Spinal cord (tissue), 10 donors: ENCODE data around the gene THADA. TPM values are rescaled to one million over a fixed set of nuclear protein-coding genes. Genes with fewer than 3 reads are reported as not detected.

Source experiments
- DNase-seq, 6 donors: peaks; one replicate each; pipeline versions ENCODE4 v3.0.0 to v3.0.0-alpha.2; 2013 to 2015; ENCODE audit warnings: low spot score in 6 of 6, low read depth in 4 of 6
- H3K27ac ChIP-seq: one replicate; pipeline ENCODE4 v1.5.1; 2013; ENCODE audit warnings: low read depth, low read length, control low read depth
- H3K27me3 ChIP-seq: one replicate; pipeline ENCODE4 v1.6.1; 2013; ENCODE audit warnings: low read length; ENCODE audit not compliant: control insufficient read depth, insufficient read depth
- H3K36me3 ChIP-seq: one replicate; pipeline ENCODE4 v1.6.1; 2013; ENCODE audit warnings: low read length; ENCODE audit not compliant: control insufficient read depth, insufficient read depth
- H3K4me1 ChIP-seq: one replicate; pipeline ENCODE4 v1.6.1; 2013; ENCODE audit warnings: low read length; ENCODE audit not compliant: control insufficient read depth, insufficient read depth
- H3K4me3 ChIP-seq: one replicate; pipeline ENCODE4 v1.5.1; 2013; ENCODE audit warnings: low read depth, low read length, control low read depth
- H3K9me3 ChIP-seq: one replicate; pipeline ENCODE4 v1.6.1; 2013; ENCODE audit warnings: low read length; ENCODE audit not compliant: control insufficient read depth, insufficient read depth
- WGBS: methylation state at CpG from one replicate; pipeline ENCODE4 v1.1.5; 2013; ENCODE audit warnings: missing lambda C conversion rate; ENCODE audit not compliant: insufficient coverage; 5-methylcytosine and 5-hydroxymethylcytosine counted together
- polyA plus RNA-seq, 2 donors: library from polyadenylated mRNA; unstranded; fragments of 120-200 nt; gene quantifications; one replicate each; pipeline ENCODE4 v1.2.1, GENCODE V29; 2013; ENCODE audit not compliant: insufficient read length in 2 of 2
- total RNA-seq, 2 donors: library from RNA; depleted of rRNA in 1 of 2; stranded (reverse); fragments of 120-200 nt in 1 of 2; fragments of >200 nt in 1 of 2; gene quantifications; one replicate each; pipeline versions ENCODE4 v1.2.3 to v1.2.4, GENCODE V29; 2013 to 2014
- donor health status: healthy.

THADA gene
- total and polyA plus RNA-seq, 4 donors = 16.5 to 44.8 (median 21.5) TPM

- H3K4me1 ChIP-seq = peaks cover 23% of the 10 kb centered on the region
These were observed 326.7 kb downstream of the THADA start for GRCh38 chr2:43269074-43269572.

GRCh38 chr2:43268066-43268953 is 327.5 kb downstream of the THADA start:
- no peak overlapping the region for H3K4me3 ChIP-seq
- H3K27me3 ChIP-seq = no peaks in the 10 kb centered on the region
- WGBS = 82% methylated on average over 10 of the region's 10 CpGs
- H3K36me3 ChIP-seq = peaks cover 11% of the 10 kb centered on the region
- H3K9me3 ChIP-seq = no peaks in the 10 kb centered on the region
- H3K27ac ChIP-seq = peak overlapping the region; percentile 64
- peaks cover 23% of the 10 kb centered on the region for H3K4me1 ChIP-seq
- DNase-seq = no peak

More at GRCh38 chr2:43269074-43269572, 326.7 kb downstream of the THADA start:
- WGBS = 47% methylated on average over 12 of the region's 14 CpGs
- H3K36me3 ChIP-seq = peaks cover 11% of the 10 kb centered on the region
- no peak for DNase-seq
- H3K27me3 ChIP-seq = no peaks in the 10 kb centered on the region
- H3K4me3 ChIP-seq = no peak overlapping the region
- no peaks in the 10 kb centered on the region for H3K9me3 ChIP-seq
- peak overlapping the region; percentile 11 for H3K27ac ChIP-seq

GRCh38 chr2:43267381-43267780 is 328.5 kb downstream of the THADA start:
- 96% methylated on average over 5 of the region's 7 CpGs for WGBS
- DNase-seq = no peak
- H3K9me3 ChIP-seq = no peaks in the 10 kb centered on the region
- H3K27ac ChIP-seq = no peak overlapping the region
- no peaks in the 10 kb centered on the region for H3K27me3 ChIP-seq
- no peak overlapping the region for H3K4me3 ChIP-seq
- H3K4me1 ChIP-seq = peaks cover 23% of the 10 kb centered on the region
- H3K36me3 ChIP-seq = peaks cover 11% of the 10 kb centered on the region

GRCh38 chr2:43266711-43267111 is 329.1 kb downstream of the THADA start:
- H3K4me3 ChIP-seq = no peak overlapping the region
- WGBS = 43% methylated on average over 4 of the region's 4 CpGs
- peak in 1 of 6 donors; percentile 1 for DNase-seq
- no peak overlapping the region for H3K27ac ChIP-seq
- H3K9me3 ChIP-seq = no peaks in the 10 kb centered on the region
- no peaks in the 10 kb centered on the region for H3K27me3 ChIP-seq
- peaks cover 11% of the 10 kb centered on the region for H3K36me3 ChIP-seq
- peaks cover 23% of the 10 kb centered on the region for H3K4me1 ChIP-seq

- Histone ChIP-seq H3K4me3 (no peak overlapping the region), H3K9me3 (no peaks in the 10 kb centered on the region), H3K4me1 (peaks cover 23% of the 10 kb centered on the region), H3K27ac (peak overlapping the region; percentile 70), H3K27me3 (no peaks in the 10 kb centered on the region), H3K36me3 (peaks cover 11% of the 10 kb centered on the region)
- 54% methylated on average over 9 of the region's 9 CpGs for WGBS
- peak in 1 of 6 donors; percentile 9 for DNase-seq
These were observed 330.4 kb downstream of the THADA start for GRCh38 chr2:43265421-43265820.

GRCh38 chr2:43265001-43265400 is 330.8 kb downstream of the THADA start:
- 100% methylated on average over 1 of the region's 5 CpGs for WGBS
- H3K9me3 ChIP-seq = no peaks in the 10 kb centered on the region
- H3K36me3 ChIP-seq = peaks cover 11% of the 10 kb centered on the region
- DNase-seq = peak in 1 of 6 donors; percentile 0
- no peaks in the 10 kb centered on the region for H3K27me3 ChIP-seq
- H3K27ac ChIP-seq = peak overlapping the region; percentile 70
- H3K4me1 ChIP-seq = peaks cover 22% of the 10 kb centered on the region
- H3K4me3 ChIP-seq = no peak overlapping the region

GRCh38 chr2:43262951-43263350 is 332.9 kb downstream of the THADA start:
- WGBS = 87% methylated on average over 5 of the region's 6 CpGs
- no peaks in the 10 kb centered on the region for H3K9me3 ChIP-seq
- H3K36me3 ChIP-seq = peaks cover 4% of the 10 kb centered on the region
- peaks cover 3% of the 10 kb centered on the region for H3K4me1 ChIP-seq
- no peak overlapping the region for H3K27ac ChIP-seq
- no peak overlapping the region for H3K4me3 ChIP-seq
- DNase-seq = no peak
- no peaks in the 10 kb centered on the region for H3K27me3 ChIP-seq

GRCh38 chr2:43262239-43262638 is 333.6 kb downstream of the THADA start:
- H3K36me3 ChIP-seq = peaks cover 4% of the 10 kb centered on the region
- H3K9me3 ChIP-seq = no peaks in the 10 kb centered on the region
- no CpG with 5 or more reads among the region's 1 CpG for WGBS
- H3K27me3 ChIP-seq = no peaks in the 10 kb centered on the region
- H3K27ac ChIP-seq = no peak overlapping the region
- H3K4me1 ChIP-seq = peaks cover 3% of the 10 kb centered on the region
- DNase-seq = no peak
- H3K4me3 ChIP-seq = no peak overlapping the region

- H3K4me1 ChIP-seq = peaks cover 4% of the 10 kb centered on the region
- H3K36me3 ChIP-seq = no peaks in the 10 kb centered on the region
- H3K27me3 ChIP-seq = no peaks in the 10 kb centered on the region
- H3K4me3 ChIP-seq = no peak overlapping the region
- H3K27ac ChIP-seq = no peak overlapping the region
- DNase-seq = no peak
- H3K9me3 ChIP-seq = no peaks in the 10 kb centered on the region
- no CpG with 5 or more reads among the region's 1 CpG for WGBS
These were observed 336.3 kb downstream of the THADA start for GRCh38 chr2:43259512-43259911.
